Activated T-helper 17 cell treated with anti-CD3 and anti-CD28 coated beads, Interleukin-2, amount 50 U/mL, for 72 hours (primary cell): Measurements from ENCODE around the gene NFIX. TPM values are rescaled to one million over a fixed set of nuclear protein-coding genes. Genes with fewer than 3 reads are reported as not detected.

Source experiments
- ATAC-seq: fragments of 150-1000 bp; cut with Tn5 transposase; replicated peaks from 2 replicates; pipeline ENCODE4 v1.10.0; 2021; ENCODE audit warnings: mild to moderate bottlenecking, moderate library complexity
- H3K27ac Mint-ChIP-seq: one replicate; pipeline ENCODE4 v1.8.0; 2022; ENCODE audit warnings: mixed read lengths
- H3K27me3 Mint-ChIP-seq: one replicate; pipeline ENCODE4 v1.8.0; 2022; ENCODE audit warnings: mixed read lengths
- H3K36me3 Mint-ChIP-seq: one replicate; pipeline ENCODE4 v1.8.0; 2022; ENCODE audit warnings: low read depth, mild to moderate bottlenecking, mixed read lengths
- H3K4me1 Mint-ChIP-seq: one replicate; pipeline ENCODE4 v1.8.0; 2022; ENCODE audit warnings: mixed read lengths
- H3K4me3 Mint-ChIP-seq: one replicate; pipeline ENCODE4 v1.8.0; 2022; ENCODE audit warnings: mild to moderate bottlenecking, mixed read lengths
- H3K9me3 Mint-ChIP-seq: one replicate; pipeline ENCODE4 v1.8.0; 2022; ENCODE audit warnings: mixed read lengths
- total RNA-seq, 2 donors: library from RNA; stranded (reverse); gene quantifications; one replicate each; pipeline ENCODE4 v1.2.3, GENCODE V29; 2022

The NFIX gene
- total RNA-seq, 2 donors from 2014 or later: 0.43 to 1.1 TPM

GRCh38 chr19:13005253-13005652 is 10.0 kb downstream of the NFIX start:
- no peaks in the 10 kb centered on the region for H3K36me3 Mint-ChIP-seq
- no peak overlapping the region for H3K4me3 Mint-ChIP-seq
- no peak for ATAC-seq
- peaks cover 5% of the 10 kb centered on the region for H3K27me3 Mint-ChIP-seq
- no peaks in the 10 kb centered on the region for H3K4me1 Mint-ChIP-seq
- no peaks in the 10 kb centered on the region for H3K9me3 Mint-ChIP-seq
- no peak overlapping the region for H3K27ac Mint-ChIP-seq

DNA sequence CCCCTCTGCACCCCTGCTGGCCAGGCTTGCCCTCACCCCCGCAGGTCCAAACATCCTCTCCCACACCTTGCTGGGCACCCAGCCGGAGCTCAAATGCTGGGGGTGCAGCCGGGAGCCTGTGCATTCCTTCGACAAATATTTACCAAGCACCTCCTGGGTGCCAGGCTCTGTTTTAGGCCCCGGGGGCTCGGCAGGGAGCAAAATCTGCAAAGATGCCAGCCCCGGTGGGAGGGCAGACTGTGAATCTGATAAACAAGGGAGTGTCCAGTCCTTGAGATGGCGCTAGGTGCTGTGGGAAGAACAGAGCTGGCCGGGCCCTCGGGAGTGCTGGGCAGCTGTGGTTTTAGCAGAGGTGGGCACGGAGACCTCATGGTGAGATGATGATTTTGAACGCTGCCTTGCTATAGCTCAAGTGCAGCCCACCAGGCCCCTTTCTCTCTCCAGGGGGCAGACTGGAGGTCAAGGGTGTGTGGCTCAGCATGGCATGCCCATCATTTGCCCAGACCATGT is 10.6 kb downstream of the NFIX start:
- no peak for ATAC-seq

DNA sequence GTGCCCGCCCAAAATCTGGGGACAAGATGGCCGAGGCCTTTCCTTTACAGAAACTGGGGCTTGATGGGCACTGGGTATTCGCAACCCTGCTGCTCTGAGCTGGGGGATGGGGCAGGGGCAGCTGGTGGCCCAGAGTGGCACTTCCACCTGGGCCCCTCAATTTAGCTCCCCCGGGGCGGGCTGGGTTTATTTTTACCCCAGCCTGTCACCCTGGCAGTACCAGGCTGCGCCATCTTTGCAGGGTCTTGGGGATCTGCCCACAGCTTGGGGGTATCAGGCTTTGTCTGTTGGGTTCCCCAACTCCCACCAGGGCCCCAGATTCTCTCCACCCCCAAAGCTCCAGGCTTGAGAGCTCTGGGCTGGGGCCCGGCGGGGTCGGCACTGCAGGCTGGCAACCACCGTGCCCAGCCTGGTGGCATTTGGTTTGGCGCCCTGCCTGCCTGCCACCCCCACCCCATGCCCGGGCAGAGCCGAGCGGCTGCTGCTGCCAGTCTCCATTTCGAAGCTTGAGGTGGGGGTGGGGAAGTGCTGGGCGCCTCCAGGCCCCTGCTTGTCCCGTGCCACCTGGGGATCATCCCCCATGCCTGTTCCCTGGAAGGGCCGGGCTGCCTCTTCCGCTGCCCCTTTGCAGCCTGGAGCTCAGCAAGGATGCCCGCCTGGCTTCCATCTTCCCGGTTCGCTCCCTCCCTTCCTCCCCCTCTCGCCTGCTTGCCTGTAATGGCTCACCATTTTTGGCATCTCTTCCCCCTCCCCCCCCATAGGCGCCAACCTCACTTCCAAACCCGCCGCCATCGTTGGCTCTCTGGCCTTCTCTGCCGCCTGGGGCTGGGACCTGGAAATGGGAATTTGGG is 11.4 kb downstream of the NFIX start:
- no peak for ATAC-seq
- no peaks in the 10 kb centered on the region for H3K36me3 Mint-ChIP-seq
- peaks cover 11% of the 10 kb centered on the region for H3K27me3 Mint-ChIP-seq
- H3K4me1 Mint-ChIP-seq: no peaks in the 10 kb centered on the region
- no peaks in the 10 kb centered on the region for H3K9me3 Mint-ChIP-seq
- no peak overlapping the region for H3K4me3 Mint-ChIP-seq
- H3K27ac Mint-ChIP-seq: no peak overlapping the region

More for the DNA sequence above, 10.6 kb downstream of the NFIX start:
- Mint-ChIP-seq H3K9me3 (no peaks in the 10 kb centered on the region), H3K27ac (no peak overlapping the region), H3K27me3 (peaks cover 6% of the 10 kb centered on the region), H3K36me3 (no peaks in the 10 kb centered on the region), H3K4me1 (no peaks in the 10 kb centered on the region), H3K4me3 (no peak overlapping the region)

DNA sequence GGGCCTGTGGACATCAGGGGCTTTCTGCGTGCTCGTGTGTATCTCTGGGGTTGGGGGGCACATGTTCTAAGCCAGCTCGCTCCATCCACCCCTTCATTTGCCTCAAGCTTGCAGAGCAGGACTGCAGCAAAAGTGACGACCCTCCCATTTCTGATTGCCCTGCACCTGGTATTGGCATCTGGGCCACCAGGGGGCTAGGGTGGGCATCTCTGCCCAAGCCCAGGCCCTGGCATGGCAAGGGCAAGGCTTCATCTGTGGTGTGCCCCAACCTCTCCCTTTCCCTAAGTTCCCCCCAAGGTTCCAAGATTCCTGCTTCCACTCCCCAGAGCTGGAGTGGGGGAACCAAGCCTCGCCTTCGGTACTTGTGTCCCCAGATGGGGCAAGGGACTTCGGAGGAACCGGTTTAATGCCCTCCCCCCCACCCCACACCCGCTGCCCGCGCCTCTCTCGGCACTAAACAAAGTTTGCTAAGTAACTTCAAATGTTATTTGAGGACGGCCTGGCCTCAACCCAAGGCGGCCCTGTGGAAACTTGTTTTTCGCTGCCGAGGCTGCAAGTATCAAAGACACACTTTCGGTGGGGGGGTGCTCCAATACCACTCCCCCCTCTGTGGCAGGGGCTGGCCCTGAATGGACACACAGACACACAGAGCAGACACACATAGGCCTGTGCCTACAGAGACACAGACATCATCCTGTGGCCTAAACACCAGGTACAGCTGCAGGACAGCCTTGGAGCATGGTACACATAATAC is 12.2 kb downstream of the NFIX start:
- Mint-ChIP-seq H3K36me3 (peaks cover under 1% of the 10 kb centered on the region), H3K4me3 (no peak overlapping the region), H3K9me3 (no peaks in the 10 kb centered on the region), H3K4me1 (no peaks in the 10 kb centered on the region), H3K27ac (no peak overlapping the region), H3K27me3 (peaks cover 14% of the 10 kb centered on the region)
- ATAC-seq: no peak

- H3K4me3 Mint-ChIP-seq: no peak overlapping the region
- H3K27ac Mint-ChIP-seq: no peak overlapping the region
- no peak for ATAC-seq
- H3K27me3 Mint-ChIP-seq: peaks cover 27% of the 10 kb centered on the region
- no peaks in the 10 kb centered on the region for H3K9me3 Mint-ChIP-seq
- peaks cover 7% of the 10 kb centered on the region for H3K4me1 Mint-ChIP-seq
- peaks cover 7% of the 10 kb centered on the region for H3K36me3 Mint-ChIP-seq
Observed at GRCh38 chr19:13008926-13009787, 13.9 kb downstream of the NFIX start.

- H3K4me1 Mint-ChIP-seq: peaks cover 7% of the 10 kb centered on the region
- H3K36me3 Mint-ChIP-seq: peaks cover 7% of the 10 kb centered on the region
- peaks cover 37% of the 10 kb centered on the region for H3K27me3 Mint-ChIP-seq
- no peaks in the 10 kb centered on the region for H3K9me3 Mint-ChIP-seq
- ATAC-seq: no peak
- H3K4me3 Mint-ChIP-seq: no peak overlapping the region
- H3K27ac Mint-ChIP-seq: no peak overlapping the region
Observed at GRCh38 chr19:13010038-13010991, 15.0 kb downstream of the NFIX start.

GRCh38 chr19:13010992-13011652 is 15.8 kb downstream of the NFIX start:
- Mint-ChIP-seq H3K4me1 (peaks cover 7% of the 10 kb centered on the region), H3K9me3 (no peaks in the 10 kb centered on the region), H3K36me3 (peaks cover 7% of the 10 kb centered on the region), H3K27ac (no peak overlapping the region), H3K27me3 (peaks cover 42% of the 10 kb centered on the region), H3K4me3 (peak overlapping the region; percentile 15)
- no peak for ATAC-seq

DNA sequence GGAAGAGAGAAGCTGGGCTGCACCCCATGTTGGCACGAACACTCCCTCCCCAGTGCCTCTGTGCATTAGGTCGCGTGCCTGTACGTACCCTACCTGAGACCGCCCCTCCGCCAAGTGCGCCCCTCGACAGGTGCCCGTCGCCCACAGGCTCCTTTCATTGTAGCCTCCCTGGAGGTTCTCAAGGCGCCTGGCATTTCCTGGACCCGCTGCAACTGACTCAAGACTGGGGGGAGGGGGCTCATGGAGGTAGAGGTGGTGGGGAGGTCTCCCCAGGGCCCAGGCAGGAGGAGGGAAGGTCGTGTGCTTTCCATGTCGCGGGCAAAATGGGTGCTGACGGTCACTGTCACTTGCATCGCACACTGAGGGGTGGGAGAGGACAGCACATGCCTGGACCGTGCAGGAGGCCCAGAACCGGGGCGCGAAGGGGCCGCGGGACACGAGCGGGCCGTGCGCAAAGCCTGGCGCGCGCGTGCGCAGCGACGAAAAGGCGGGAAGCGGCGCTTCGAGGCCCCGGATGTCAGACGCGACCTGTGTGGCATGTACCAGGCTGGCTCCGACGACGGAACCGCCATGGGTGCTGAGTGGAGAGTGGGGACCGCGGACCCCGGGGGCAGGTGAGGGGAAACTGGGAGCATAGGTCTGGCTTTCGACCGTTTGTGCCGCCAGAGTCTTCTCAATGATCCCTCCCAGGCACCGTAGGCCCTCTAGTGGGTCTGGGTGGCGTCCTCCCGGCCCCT is 16.5 kb downstream of the NFIX start:
- Mint-ChIP-seq H3K4me3 (peak overlapping the region; percentile 15), H3K36me3 (peaks cover 7% of the 10 kb centered on the region), H3K27me3 (peaks cover 48% of the 10 kb centered on the region), H3K27ac (no peak overlapping the region), H3K4me1 (peaks cover 7% of the 10 kb centered on the region), H3K9me3 (no peaks in the 10 kb centered on the region)
- no peak for ATAC-seq

DNA sequence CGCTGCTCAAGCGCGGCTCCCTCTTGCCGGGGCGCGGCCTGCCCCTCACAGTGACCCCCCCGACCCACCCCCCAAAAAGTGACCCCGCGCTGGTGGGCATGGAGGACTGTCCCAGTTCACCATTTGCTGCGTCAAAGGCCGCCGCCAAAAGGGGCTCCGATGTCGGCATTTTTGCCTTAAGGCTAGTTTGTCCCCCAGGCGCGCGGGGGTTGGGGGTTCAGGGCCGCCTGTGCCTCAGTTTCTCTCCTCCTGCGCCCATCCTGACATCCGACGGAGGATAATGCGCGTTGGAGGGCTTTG is 17.1 kb downstream of the NFIX start:
- peaks cover 53% of the 10 kb centered on the region for H3K27me3 Mint-ChIP-seq
- no peak overlapping the region for H3K27ac Mint-ChIP-seq
- peak overlapping the region; percentile 84 for H3K4me3 Mint-ChIP-seq
- peaks cover 7% of the 10 kb centered on the region for H3K4me1 Mint-ChIP-seq
- no peak for ATAC-seq
- no peaks in the 10 kb centered on the region for H3K9me3 Mint-ChIP-seq
- H3K36me3 Mint-ChIP-seq: peaks cover 7% of the 10 kb centered on the region

- Mint-ChIP-seq H3K27ac (peak overlapping the region; percentile 67), H3K4me1 (peaks cover 7% of the 10 kb centered on the region), H3K36me3 (peaks cover 7% of the 10 kb centered on the region), H3K4me3 (peak overlapping the region; percentile 84), H3K27me3 (peaks cover 59% of the 10 kb centered on the region), H3K9me3 (no peaks in the 10 kb centered on the region)
- peak; percentile 61 for ATAC-seq
Observed at GRCh38 chr19:13012690-13013608, 17.7 kb downstream of the NFIX start.

GRCh38 chr19:13013649-13014048 is 18.4 kb downstream of the NFIX start:
- ATAC-seq: no peak
- Mint-ChIP-seq H3K4me1 (peaks cover 7% of the 10 kb centered on the region), H3K27ac (peak overlapping the region; percentile 25), H3K9me3 (no peaks in the 10 kb centered on the region), H3K27me3 (peaks cover 61% of the 10 kb centered on the region), H3K36me3 (peaks cover 7% of the 10 kb centered on the region), H3K4me3 (peak overlapping the region; percentile 84)
